Measurements from ENCODE around the gene PFDN2. TPM values are rescaled to one million over a fixed set of nuclear protein-coding genes. Genes with fewer than 3 reads are reported as not detected.

PFDN2 gene
- total and polyA plus RNA-seq, 10 of the 15 experiments (the other 5 are each of a cell fraction or from before 2014, with no cell fraction given) = 30.0 to 141 (median 80.5) TPM

- TF ChIP-seq, protein P1, sequence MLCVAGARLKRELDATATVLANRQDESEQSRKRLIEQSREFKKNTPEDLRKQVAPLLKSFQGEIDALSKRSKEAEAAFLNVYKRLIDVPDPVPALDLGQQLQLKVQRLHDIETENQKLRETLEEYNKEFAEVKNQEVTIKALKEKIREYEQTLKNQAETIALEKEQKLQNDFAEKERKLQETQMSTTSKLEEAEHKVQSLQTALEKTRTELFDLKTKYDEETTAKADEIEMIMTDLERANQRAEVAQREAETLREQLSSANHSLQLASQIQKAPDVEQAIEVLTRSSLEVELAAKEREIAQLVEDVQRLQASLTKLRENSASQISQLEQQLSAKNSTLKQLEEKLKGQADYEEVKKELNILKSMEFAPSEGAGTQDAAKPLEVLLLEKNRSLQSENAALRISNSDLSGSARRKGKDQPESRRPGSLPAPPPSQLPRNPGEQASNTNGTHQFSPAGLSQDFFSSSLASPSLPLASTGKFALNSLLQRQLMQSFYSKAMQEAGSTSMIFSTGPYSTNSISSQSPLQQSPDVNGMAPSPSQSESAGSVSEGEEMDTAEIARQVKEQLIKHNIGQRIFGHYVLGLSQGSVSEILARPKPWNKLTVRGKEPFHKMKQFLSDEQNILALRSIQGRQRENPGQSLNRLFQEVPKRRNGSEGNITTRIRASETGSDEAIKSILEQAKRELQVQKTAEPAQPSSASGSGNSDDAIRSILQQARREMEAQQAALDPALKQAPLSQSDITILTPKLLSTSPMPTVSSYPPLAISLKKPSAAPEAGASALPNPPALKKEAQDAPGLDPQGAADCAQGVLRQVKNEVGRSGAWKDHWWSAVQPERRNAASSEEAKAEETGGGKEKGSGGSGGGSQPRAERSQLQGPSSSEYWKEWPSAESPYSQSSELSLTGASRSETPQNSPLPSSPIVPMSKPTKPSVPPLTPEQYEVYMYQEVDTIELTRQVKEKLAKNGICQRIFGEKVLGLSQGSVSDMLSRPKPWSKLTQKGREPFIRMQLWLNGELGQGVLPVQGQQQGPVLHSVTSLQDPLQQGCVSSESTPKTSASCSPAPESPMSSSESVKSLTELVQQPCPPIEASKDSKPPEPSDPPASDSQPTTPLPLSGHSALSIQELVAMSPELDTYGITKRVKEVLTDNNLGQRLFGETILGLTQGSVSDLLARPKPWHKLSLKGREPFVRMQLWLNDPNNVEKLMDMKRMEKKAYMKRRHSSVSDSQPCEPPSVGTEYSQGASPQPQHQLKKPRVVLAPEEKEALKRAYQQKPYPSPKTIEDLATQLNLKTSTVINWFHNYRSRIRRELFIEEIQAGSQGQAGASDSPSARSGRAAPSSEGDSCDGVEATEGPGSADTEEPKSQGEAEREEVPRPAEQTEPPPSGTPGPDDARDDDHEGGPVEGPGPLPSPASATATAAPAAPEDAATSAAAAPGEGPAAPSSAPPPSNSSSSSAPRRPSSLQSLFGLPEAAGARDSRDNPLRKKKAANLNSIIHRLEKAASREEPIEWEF (IDR thresholded peaks at IDR 0.05; ENCODE audit: insufficient replicate concordance, low read depth, low read length) = no peak
- TF ChIP-seq HSF1 (IDR thresholded peaks at IDR 0.05; ENCODE audit: low read depth, low read length) = no peak
- TF ChIP-seq NFYA (IDR thresholded peaks at IDR 0.05; ENCODE audit: borderline replicate concordance, low read depth, low read length) = no peak
- TF ChIP-seq MTA3 (IDR thresholded peaks at IDR 0.05; ENCODE audit: borderline replicate concordance, low read length) = 0 out of 2 replicates have a peak, but pooled peaks have one; percentile 34
- 0 out of 2 replicates have a peak, but pooled peaks have one; percentile 22 for TF ChIP-seq MYB (IDR thresholded peaks at IDR 0.05; ENCODE audit: borderline replicate concordance, low read depth, low read length)
- TF ChIP-seq POU2F2 (IDR thresholded peaks at IDR 0.05; ENCODE audit: borderline replicate concordance, low read depth, low read length) = 0 out of 3 replicates have a peak, but pooled peaks have one; percentile 3
- TF ChIP-seq GABPA (IDR thresholded peaks at IDR 0.05; ENCODE audit: low read depth) = no peak
- peak; percentile 28 for TF ChIP-seq KLF5 (IDR thresholded peaks at IDR 0.05; ENCODE audit: partially characterized antibody)
- TF ChIP-seq POLR2A (IDR thresholded peaks at IDR 0.05; ENCODE audit: low read depth, low read length) = peak; percentile 82
- TF ChIP-seq RELA (IDR thresholded peaks at IDR 0.05; ENCODE audit: borderline replicate concordance, partially characterized antibody) = peak; percentile 57
- TF ChIP-seq SIN3A (IDR thresholded peaks at IDR 0.05; ENCODE audit: low read depth, low read length) = peak; percentile 53; the same call in 1 of the 2 replicates
- peak; percentile 48 for TF ChIP-seq SP1 (IDR thresholded peaks at IDR 0.05; ENCODE audit: low read depth, low read length)
- TF ChIP-seq CBFB (IDR thresholded peaks at IDR 0.05; ENCODE audit: low read depth) = 0 out of 2 replicates have a peak, but pooled peaks have one; percentile 53
- 0 out of 2 replicates have a peak, but pooled peaks have one; percentile 44 for TF ChIP-seq ZNF687 (IDR thresholded peaks at IDR 0.05)
- TF ChIP-seq ZNF274 (IDR thresholded peaks at IDR 0.05; ENCODE audit: insufficient read depth, insufficient read length) = no peak
- TF ChIP-seq MAX (IDR thresholded peaks at IDR 0.05; ENCODE audit: low read depth, low read length) = no peak
Measured at GRCh38 chr1:161159087-161159912, 41.5 kb upstream of the PFDN2 start, which contains the start of gene USP21 (continued).
